Bronchial epithelial cell (primary cell): ENCODE results near the gene SETD1A. TPM values are rescaled to one million over a fixed set of nuclear protein-coding genes. Genes with fewer than 3 reads are reported as not detected.
A peak's percentile ranks its signal among the peaks of the same experiment; 100 is the strongest.

Source experiments
- DNase-seq: peaks from one replicate; pipeline ENCODE4 v3.0.0-alpha.2; 2010; ENCODE audit warnings: low read depth
- FAIRE-seq: peaks from 2 replicates; lab custom pipeline; 2011; peaks lifted over from hg19 to GRCh38; lab: Jason Lieb, UNC
- H3K27me3 ChIP-seq: 2 replicates; pipeline ENCODE4 v1.5.1; 2011; ENCODE audit warnings: low read length; ENCODE audit not compliant: control insufficient read depth, insufficient read depth
- H3K36me3 ChIP-seq: 2 replicates; pipeline ENCODE4 v1.5.1; 2011; ENCODE audit warnings: low read length; ENCODE audit not compliant: control insufficient read depth, insufficient read depth
- H3K4me3 ChIP-seq: 2 replicates; pipeline ENCODE4 v1.5.1; 2011; ENCODE audit warnings: mild to moderate bottlenecking, low read depth, low read length, control low read depth
- total RNA-seq: library from RNA; depleted of rRNA; stranded (reverse); fragments of >200 nt; gene quantifications from 2 replicates; pipeline ENCODE4 v1.2.1, GENCODE V29; 2014
- TF ChIP-seq, protein P1 (sequence below): IDR thresholded peaks from 2 replicates; pipeline ENCODE4 v1.5.1; 2011; ENCODE audit warnings: mild to moderate bottlenecking, moderate library complexity, low read length, control low read depth, inconsistent platforms; ENCODE audit not compliant: insufficient read depth, severe bottlenecking

Gene SETD1A
- total RNA-seq, 1 donor from 2014 or later = 1.3 TPM

DNA sequence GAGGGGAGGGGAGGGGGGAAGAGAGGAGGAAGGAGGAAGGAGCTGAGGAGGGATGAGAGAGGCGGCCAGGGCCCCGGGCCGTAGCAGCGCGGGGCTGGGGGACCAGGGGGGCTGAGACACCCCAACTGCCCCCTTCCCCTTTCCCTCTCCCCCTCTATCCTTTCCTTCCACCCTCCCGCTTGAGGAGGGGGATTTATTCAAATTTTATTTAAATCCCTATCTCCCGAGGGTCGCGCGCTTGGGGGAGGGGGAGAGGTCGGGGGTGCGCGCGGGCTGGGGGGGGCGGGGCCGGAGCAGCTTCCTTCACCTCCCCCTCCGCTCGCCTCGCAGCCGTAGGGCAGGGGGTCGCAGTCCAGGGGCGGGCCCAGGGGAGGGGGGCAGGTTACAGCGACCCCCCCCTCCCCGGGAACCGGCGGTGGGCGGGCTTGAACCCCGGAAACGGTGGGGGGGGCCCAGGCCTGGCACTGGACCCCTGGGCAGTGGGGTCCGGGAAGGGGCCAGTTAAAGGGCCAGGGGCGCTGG, 33.9 kb upstream of the SETD1A start, which contains the start of gene FBXL19:
Gene FBXL19, plus strand, starts transcription at position 19 of the 522 bp plus-strand sequence. CDS start 2,183 bp downstream, outside the sequence.
- TF ChIP-seq, protein P1, sequence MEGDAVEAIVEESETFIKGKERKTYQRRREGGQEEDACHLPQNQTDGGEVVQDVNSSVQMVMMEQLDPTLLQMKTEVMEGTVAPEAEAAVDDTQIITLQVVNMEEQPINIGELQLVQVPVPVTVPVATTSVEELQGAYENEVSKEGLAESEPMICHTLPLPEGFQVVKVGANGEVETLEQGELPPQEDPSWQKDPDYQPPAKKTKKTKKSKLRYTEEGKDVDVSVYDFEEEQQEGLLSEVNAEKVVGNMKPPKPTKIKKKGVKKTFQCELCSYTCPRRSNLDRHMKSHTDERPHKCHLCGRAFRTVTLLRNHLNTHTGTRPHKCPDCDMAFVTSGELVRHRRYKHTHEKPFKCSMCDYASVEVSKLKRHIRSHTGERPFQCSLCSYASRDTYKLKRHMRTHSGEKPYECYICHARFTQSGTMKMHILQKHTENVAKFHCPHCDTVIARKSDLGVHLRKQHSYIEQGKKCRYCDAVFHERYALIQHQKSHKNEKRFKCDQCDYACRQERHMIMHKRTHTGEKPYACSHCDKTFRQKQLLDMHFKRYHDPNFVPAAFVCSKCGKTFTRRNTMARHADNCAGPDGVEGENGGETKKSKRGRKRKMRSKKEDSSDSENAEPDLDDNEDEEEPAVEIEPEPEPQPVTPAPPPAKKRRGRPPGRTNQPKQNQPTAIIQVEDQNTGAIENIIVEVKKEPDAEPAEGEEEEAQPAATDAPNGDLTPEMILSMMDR = no peak
- no peak for FAIRE-seq
- H3K36me3 ChIP-seq = peaks cover 8% of the 10 kb centered on the region
- DNase-seq = no peak
- H3K4me3 ChIP-seq = peak within 1 kb of the TSS; percentile 57
- H3K27me3 ChIP-seq = no peaks in the 10 kb centered on the region

DNA sequence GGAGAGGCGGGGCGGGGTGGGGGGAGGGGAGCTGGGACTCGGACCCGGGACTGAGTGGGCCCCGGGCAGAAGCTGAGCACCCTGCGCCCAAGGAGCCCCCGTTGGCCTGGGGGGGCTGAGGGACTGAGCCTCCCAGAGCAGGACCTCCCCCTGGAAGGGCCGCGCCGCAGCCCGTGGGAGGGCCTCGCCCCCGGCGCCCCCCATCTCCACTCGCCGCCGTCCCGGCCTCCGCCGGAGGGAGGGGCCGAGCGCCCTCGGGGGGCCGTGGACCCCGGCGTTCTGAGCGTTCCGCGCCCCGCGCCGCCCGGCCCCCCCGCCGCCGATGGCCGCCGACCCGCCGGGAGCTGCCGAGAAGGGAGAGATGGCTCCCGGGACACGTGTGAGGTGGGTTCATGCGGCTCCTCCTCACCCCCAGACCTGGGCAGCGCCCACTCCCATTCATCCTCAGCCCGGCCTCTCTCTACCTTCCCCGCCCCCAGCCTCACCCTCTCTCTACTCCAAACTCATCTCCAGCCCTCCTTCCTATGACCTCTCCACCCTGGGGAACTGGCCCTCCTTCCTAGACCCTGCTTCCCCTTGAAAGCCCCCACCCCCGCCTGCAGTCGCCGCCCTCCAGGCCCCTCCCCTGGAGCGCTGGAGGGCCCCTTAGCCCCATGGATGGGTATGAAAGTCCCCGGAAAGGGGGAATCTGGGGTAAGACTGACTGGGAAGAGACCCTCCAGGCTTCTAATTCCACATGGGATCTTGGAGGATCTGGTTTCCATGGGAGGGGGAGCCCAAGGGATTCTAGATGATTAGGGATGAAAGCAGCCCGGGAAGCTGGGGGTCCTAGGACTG, 33.3 kb upstream of the SETD1A start:
- FAIRE-seq = no peak
- no peak for DNase-seq
- no peaks in the 10 kb centered on the region for H3K27me3 ChIP-seq
- TF ChIP-seq, protein P1 = no peak
- H3K36me3 ChIP-seq = peaks cover 8% of the 10 kb centered on the region
- H3K4me3 ChIP-seq = peak overlapping the region; percentile 55

DNA sequence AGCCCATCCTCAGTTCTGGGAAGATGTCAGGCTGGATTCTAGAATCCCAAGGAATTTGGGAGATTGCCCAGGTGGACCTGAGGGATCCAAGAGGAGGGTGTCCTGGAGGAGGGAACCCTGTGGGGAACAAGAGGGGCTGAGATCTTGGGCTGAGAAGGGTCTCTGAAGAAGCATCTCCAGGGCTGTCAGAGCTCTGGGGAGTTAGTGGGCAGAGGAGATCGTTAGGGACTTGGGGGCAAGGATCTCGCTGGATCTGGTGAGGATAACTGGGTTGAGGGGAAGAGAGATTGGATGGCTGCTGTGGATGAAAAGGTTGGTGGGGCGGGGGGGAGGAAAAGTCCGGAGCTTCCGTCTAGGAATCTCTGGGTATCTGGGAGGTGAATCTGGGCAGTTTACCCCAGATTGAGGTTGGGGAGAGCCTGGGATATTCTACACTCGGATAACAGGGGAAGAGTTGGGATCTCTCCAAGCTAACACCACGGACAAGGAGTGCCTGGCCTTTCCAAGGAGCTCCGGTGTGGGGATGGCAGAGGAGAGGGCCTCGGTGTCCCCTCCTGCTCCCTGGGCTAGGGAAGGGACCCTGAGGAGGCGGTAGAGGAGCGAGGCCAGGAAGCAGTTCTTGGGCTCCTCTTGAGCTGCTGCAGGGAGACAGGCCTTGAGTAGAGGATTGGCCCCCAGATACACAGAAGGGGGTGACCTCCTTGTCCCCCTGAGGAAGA, 32.5 kb upstream of the SETD1A start:
- TF ChIP-seq, protein P1 = no peak
- FAIRE-seq = no peak

DNA sequence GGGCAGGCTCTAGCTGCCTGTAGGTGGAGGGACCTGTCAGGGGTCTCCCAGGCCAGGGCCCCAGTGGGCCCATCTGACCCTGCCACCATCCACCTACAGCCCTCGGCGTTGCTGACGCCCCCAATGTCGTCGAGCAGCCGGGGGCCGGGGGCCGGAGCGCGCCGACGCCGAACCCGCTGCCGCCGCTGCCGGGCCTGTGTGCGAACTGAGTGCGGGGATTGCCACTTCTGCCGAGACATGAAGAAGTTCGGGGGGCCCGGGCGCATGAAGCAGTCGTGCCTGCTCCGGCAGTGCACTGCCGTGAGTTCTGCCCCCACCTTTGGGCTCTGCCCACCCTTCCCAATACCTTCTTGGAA, 31.9 kb upstream of the SETD1A start:
- TF ChIP-seq, protein P1 = no peak
- DNase-seq (no peak), FAIRE-seq (no peak)
- Histone ChIP-seq H3K27me3 (no peaks in the 10 kb centered on the region), H3K36me3 (peaks cover 13% of the 10 kb centered on the region), H3K4me3 (no peak overlapping the region)

More for the DNA sequence above, 32.5 kb upstream of the SETD1A start:
- no peak for DNase-seq
- Histone ChIP-seq H3K4me3 (peak overlapping the region; percentile 55), H3K27me3 (no peaks in the 10 kb centered on the region), H3K36me3 (peaks cover 11% of the 10 kb centered on the region)

DNA sequence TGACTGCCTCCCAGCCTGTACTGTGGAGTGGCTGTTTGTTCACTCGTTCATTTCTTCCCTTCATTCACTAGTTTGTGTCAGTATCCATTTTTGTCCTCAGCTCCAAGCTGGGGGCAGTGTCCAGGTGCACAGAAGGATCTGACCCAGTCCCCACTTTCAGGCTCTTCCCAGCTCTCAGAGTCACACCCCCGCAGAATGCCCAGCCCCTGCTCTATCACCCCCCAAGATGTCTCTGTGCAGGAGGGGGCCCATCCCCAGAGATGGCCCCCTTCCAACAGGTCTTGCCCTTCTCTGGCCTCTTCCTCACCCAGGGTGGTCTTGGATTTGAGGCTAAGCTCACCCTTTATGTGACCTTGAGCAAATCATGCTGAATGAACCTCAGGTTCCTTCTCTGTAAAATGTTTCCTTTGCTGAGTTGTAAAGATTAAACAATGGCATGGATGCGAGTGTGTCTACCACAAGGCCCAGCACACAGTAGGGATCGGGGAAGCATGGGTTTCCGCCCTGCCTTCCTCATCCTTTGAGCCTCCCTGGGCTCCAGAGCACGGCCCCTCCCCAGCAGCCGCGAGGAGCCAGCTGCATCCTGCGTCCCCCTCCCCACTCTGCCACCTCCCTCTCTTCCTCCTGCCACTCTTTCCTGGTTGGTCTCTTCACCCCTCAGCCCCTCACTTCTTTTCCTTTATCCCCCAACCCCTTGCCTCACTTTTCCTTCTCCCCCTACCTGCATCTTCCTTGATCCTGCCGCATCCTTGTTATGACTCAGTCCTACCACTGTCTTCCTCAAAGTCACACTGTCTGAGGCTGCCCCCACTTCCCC, 31.4 kb upstream of the SETD1A start:
- FAIRE-seq = peak; percentile 23
- Histone ChIP-seq H3K27me3 (no peaks in the 10 kb centered on the region), H3K4me3 (no peak overlapping the region), H3K36me3 (peaks cover 17% of the 10 kb centered on the region)
- no peak for DNase-seq
- TF ChIP-seq, protein P1 = no peak
